Measurements from ENCODE around the gene CHURC1.

Gene CHURC1

DNA sequence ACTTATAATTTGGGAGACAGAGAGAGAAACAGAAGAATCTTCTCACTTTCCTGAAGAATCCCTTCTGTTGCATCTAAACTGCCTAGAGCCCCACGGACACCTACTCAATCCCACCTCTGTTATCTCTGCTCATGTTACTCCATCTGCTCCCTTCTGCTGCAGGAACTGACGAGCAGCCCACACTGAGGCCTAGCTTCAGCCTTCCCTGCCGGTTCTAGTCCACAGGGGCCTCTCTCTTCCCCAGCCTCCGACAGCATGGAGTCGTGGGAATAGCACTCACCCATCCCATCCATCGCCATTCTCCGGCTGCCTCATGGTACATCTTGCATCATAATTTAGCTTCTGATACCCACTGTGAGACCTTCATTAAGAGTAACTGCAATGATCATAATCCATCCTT, 53.9 kb downstream of the CHURC1 start:
- TF ChIP-seq ZNF274 (IDR thresholded peaks at IDR 0.05; ENCODE audit: low read depth, low read length): no peak
- no peak overlapping the region for H3K4me3 ChIP-seq (ENCODE audit: low read length)

DNA sequence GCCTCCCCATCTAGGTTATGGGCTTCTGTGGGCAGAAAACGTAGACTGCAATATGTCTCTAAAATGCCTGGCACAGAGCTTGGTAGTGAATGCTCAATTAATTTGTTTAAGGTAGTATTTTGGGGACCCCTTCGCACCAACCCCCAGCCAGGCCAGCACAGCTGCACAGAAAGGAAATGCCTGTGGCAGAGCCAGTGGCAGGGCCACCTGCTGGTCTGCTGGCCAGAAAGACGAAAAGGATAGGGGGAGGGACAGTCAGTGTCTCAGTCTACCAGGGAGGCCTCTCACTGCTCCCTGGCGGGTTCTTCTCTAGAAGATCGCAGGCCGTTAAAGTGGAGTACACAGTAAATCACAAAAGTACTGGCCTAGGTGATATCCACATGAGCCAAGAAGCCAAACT, 54.4 kb downstream of the CHURC1 start:
- no peak overlapping the region for H3K4me3 ChIP-seq (ENCODE audit: low read length)
- TF ChIP-seq ZNF274 (IDR thresholded peaks at IDR 0.05; ENCODE audit: low read depth, low read length): no peak

DNA sequence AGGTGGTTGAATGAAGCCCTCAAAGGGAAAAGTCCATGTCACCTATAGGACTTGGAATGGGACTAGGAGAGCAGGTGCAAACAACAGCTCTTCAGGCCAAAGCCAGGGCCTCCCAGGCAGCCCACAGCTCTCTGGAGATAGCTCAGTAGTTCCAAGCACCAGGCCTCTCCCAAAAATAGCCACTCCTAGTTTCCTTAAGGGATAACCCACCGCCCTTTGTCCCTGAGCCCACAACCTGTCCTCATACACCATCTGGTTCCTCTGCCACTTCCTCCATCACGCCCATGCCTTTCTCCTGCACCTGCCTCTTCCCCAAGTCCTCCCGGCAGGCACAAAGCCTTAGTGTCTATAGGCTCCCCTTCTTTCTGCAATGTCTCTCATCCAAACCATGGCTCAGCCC, 55.8 kb downstream of the CHURC1 start:
- H3K4me3 ChIP-seq (ENCODE audit: low read length): no peak overlapping the region
- TF ChIP-seq ZNF274 (IDR thresholded peaks at IDR 0.05; ENCODE audit: low read depth, low read length): no peak

DNA sequence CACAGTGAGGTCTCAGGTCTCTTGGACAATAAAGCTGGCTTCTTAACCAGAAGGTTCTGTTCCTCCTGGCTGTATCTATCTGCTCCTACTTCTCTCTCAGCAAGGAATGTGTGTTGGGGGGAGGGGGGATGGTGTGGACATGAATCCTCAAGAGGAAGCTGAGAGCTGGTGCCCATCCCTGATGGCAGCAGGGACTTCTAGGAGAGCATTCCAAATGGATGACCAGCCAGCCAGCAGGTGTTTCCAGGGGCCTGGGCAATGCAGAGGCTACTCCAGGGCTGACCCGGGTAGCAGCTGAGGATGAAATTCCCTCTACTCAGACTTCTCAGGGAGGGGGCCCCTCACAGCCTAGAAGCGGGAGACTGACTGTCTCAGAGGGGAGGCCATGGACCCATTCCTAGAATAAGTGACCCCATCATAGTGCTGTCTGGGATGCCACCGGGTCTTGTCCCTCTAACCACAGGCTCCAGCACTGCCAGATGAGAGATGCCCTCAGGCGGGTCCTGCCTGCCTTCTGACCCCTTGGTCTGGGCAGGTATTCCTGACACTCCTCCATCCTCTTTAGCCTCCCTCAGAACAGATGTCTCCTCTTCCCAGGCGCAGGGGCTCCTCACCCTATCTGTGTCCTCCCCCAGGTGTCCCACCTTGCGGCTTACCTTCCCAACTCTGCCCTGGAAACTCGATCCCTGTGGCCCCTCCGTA, 56.7 kb downstream of the CHURC1 start:
- no peak for TF ChIP-seq ZNF274 (IDR thresholded peaks at IDR 0.05; ENCODE audit: low read depth, low read length)
- H3K4me3 ChIP-seq (ENCODE audit: low read length): no peak overlapping the region

DNA sequence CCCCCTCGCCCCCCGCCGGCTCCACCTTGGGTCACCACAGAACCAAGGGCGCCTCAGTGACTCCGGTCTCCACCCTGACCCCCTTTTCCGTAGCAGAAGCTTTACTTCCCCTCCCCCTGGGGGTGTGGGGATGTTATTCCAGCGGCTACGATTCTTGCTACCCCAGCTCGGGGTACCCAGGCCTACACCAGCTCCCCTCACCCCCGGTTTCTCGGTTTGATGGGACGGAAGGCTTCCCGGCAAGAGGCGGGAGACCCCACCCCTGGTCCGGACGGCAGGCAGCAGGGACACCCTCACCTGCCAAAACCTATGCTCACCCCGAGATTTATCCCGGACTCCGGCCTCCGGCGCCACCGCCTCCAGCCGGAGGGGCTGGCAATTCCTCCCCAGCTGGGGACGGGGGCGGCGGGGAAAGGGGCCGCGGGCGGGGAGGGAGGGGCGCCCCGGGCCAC, 57.3 kb downstream of the CHURC1 start:
- peak overlapping the region; percentile 45 for H3K4me3 ChIP-seq (ENCODE audit: low read length)
- TF ChIP-seq ZNF274 (IDR thresholded peaks at IDR 0.05; ENCODE audit: low read depth, low read length): no peak

DNA sequence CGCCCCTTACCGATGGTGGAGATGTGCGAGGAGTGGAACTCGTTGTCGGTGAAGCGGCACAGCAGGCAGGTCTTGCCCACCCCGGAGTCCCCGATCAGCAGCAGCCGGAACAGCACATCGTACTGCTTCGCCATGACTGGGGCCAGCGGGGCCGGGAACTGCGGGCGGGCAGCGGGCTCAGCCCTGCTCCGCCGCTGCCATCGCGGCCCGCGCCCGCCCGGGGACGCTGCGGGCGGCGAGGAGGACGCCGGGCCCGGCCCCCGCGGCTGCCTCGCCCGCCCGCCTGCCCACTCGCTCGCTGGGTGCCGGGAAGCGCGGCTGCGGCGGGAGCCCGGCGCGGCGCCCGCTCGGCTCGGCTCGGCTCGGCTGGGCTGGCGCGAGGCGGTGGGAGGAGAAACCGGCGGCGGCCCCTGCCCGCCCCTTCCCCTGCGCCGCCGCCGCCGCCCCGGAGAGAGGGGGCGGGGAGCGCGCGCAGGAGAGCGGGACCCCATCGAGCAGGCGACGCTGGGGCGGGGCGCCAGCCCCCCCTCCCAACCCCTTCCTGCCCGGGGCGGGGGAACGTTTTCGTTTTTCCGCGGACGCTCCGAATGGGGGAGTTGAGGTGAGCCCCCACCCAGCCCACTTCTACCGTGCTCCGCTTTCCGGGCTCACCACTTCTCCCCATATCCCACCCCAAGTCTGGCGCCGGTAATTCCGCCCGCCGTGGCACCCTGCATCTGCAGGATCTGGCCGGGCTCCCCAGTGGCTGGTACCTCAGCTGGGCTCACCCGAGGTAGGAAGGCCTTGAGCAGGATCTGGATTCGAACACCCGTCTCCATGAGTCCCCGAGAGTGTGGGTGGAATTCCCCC, 57.9 kb downstream of the CHURC1 start, which contains the start of gene RAB15:
Gene RAB15, minus strand, starts transcription at position 394 of the 849 bp plus-strand sequence. Its CDS starts 260 bp downstream, at position 134.
- TF ChIP-seq ZNF274 (IDR thresholded peaks at IDR 0.05; ENCODE audit: low read depth, low read length): no peak
- peak within 1 kb of the TSS; percentile 45 for H3K4me3 ChIP-seq (ENCODE audit: low read length)

DNA sequence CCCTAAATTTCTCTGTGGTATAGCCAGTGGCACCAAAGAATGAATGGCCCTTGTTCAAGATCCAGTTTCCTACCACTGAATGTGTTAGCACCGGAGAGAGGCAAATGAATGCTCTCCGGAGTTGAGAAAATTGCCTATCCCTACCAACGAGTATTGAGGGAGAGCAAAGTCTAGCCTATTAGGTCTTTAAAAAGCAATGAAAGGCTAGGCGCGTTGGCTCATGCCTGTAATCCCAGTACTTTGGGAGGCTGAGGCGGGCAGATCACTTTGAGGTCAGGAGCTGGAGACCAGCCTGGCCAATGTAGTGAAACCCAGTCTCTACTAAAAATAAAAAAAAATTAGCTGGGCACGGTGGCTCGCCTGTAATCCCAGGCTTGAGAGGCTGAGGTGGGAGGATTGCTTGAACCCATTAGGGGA, 58.8 kb downstream of the CHURC1 start:
- H3K4me3 ChIP-seq (ENCODE audit: low read length): no peak overlapping the region
- TF ChIP-seq ZNF274 (IDR thresholded peaks at IDR 0.05; ENCODE audit: low read depth, low read length): no peak

DNA sequence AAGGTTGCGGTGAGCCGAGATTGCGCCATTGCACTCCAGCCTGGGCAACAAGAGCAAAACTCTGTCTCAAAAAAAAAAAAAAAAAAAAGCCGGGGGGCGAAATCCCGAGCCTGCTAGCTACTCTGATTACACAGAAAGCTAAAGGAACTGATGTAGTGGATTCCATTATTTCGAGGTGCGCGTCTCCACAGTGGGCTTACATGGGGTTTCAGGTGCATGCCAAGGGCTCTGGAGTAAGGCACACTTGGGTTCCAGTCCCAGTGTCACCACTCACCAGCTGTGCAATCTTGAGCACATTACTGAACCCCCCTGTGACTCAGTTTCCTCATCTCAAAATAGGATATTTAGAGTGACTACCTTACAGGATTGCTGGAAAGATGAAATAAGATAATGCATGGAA, 59.6 kb downstream of the CHURC1 start:
- H3K4me3 ChIP-seq (ENCODE audit: low read length): no peak overlapping the region
- no peak for TF ChIP-seq ZNF274 (IDR thresholded peaks at IDR 0.05; ENCODE audit: low read depth, low read length)

DNA sequence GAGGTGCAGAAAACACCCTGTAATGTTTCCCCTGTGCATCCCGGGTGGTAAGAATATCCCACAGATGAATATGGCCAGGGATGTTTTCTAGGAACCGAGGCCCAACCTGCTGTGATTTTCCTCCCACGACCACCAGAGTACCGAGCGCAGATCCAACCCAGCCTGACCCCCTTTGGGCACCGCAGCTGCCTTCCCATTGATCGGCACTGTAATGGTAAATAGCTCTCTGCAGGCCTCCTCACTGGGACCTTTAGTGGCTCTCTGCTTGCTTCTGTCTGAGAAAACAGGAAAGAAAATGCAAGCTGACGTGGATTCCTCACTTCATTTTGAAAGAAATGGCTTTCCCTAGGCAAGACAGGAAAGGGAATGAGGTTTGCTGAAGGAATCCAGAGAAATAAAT, 60.3 kb downstream of the CHURC1 start:
- no peak for TF ChIP-seq ZNF274 (IDR thresholded peaks at IDR 0.05; ENCODE audit: low read depth, low read length)
- H3K4me3 ChIP-seq (ENCODE audit: low read length): no peak overlapping the region

DNA sequence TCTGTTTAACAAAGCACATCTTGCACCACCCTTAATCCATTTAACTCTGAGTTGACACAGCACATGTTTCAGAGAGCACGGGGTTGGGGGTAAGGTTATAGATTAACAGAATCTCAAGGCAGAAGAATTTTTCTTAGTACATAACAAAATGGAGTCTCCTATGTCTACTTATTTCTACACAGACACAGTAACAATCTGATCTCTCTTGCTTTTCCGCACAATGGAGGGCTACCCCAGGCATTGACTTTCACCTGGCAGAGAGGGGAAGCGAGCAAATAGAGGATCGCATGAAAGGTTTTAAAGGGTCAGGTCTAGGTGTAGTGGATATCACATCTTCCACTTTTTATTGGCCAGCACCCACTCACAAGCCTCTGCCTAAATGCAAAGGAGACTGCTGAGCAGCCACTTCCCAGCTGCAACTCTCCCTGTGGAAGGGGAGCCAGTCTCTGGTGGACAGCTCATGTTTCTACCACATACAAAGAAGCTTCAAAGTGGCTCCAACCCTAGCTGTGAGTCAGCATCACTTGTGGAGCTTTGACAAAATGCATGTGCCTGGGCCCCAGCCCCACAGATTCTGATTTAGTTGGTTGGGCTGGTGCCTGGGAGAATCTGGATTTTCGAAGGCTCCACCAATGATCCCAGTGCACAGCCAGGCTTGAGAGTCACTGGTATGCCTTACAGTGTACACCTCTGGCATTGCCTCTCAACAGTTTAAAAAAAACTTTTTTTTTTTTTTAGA, 65.2 kb downstream of the CHURC1 start:
- H3K4me3 ChIP-seq (ENCODE audit: low read length): no peak overlapping the region
- TF ChIP-seq ZNF274 (IDR thresholded peaks at IDR 0.05; ENCODE audit: low read depth, low read length): no peak

DNA sequence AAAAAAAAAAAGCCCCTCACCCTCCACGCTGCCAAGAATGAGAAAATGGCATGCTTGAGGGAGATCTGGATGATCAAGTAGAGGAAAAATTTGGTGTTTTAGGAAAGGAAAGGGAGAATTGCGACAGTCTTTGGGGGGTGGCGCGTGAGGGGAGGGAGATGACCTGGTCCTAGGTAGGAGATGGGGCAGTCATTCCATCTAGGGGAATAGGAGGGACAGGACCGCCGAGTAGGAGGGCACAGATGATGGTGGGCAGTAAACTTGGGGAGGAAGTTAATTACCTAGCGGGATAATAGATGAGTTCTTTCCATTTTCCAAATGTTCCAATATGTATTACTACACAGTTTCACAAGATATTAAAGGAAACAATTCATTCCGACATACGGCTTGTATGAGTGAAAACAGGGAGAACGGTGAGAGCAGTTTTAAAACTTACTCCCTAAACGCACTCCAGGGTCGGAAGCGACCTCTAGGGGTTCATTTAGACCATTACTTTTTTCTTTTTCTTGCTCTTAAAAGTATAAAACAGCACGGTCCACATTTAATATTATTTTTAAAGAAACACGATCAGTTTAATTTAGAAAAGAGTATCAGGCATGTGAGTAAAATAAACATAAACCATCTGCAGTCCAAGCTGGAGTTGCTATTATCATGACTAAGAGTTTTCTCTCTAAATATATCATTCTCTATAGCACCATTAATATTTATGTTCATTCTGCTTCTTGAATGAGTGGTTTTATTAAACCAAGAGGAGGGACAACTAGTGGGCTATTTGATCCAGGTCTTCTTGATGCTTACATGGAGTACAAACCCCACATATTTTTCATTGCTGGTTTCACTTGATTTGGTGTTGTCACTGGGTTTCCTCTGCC, 69.4 kb downstream of the CHURC1 start:
- H3K4me3 ChIP-seq (ENCODE audit: low read length): peak overlapping the region; percentile 10; the same call in 1 of the 2 replicates
- TF ChIP-seq ZNF274 (IDR thresholded peaks at IDR 0.05; ENCODE audit: low read depth, low read length): no peak
